ENCODE results near the gene IQSEC1. TPM values are rescaled to one million over a fixed set of nuclear protein-coding genes. Genes with fewer than 3 reads are reported as not detected.
A peak's percentile ranks its signal among the peaks of the same experiment; 100 is the strongest.

Gene IQSEC1
- total RNA-seq, 1 experiment from 2014 or later = 28.1 TPM

GRCh38 chr3:12898290-12898964 is 174.8 kb downstream of the IQSEC1 start:
- ATAC-seq = no peak
- RAD21 ChIA-PET (ENCODE audit: low non-redundant PET in 1 of 2, low total read pairs in 2 of 2, uncharacterized antibody in 2 of 2, unreplicated experiment in 2 of 2) = interaction anchor here in 1 of 2 experiments (0.6 kb wide), 1 partner anchor 94 kb away, joined by 3 read pairs; no protein-coding TSS in a partner anchor

More at GRCh38 chr3:12898290-12898964, 174.8 kb downstream of the IQSEC1 start:
- TF ChIP-seq EGR1 (IDR thresholded peaks at IDR 0.05; ENCODE audit: low read depth) (no peak), FOSL1 (IDR thresholded peaks at IDR 0.05; ENCODE audit: low read depth) (no peak), EZH2 (IDR thresholded peaks at IDR 0.05) (no peak), JUND (IDR thresholded peaks at IDR 0.05) (no peak), EZH2phosphoT487 (IDR thresholded peaks at IDR 0.05; ENCODE audit: borderline replicate concordance) (no peak), CTCF (IDR thresholded peaks at IDR 0.05 in 2 of 3, conservative IDR thresholded peaks at IDR 0.05 in 1 of 3; ENCODE audit: borderline replicate concordance in 1 of 3, insufficient read depth in 1 of 3, low read depth in 2 of 3, low read length in 2 of 3) (no peak), ZFX (IDR thresholded peaks at IDR 0.05) (no peak), MAX (IDR thresholded peaks at IDR 0.05) (no peak), ZBTB33 (IDR thresholded peaks at IDR 0.05; ENCODE audit: extremely low read depth, insufficient replicate concordance, low read length) (no peak), YY1 (IDR thresholded peaks at IDR 0.05; ENCODE audit: extremely low read depth, insufficient replicate concordance, low read depth, low read length) (no peak), SIN3A (IDR thresholded peaks at IDR 0.05; ENCODE audit: low read depth) (no peak)
- H3K9ac ChIP-seq (ENCODE audit: low read length) = no peak overlapping the region
- DNase-seq (ENCODE audit: low read depth, low spot score) = no peak
- H3K27me3 ChIP-seq (ENCODE audit: insufficient read depth, low read length) = no peaks in the 10 kb centered on the region
- BruUV-seq (replicated peaks) = TSS peak; percentile 14
- no peaks in the 10 kb centered on the region for H4K20me1 ChIP-seq (ENCODE audit: insufficient read depth)
- H3K9me3 ChIP-seq (ENCODE audit: control insufficient read depth in 1 of 2, insufficient read depth in 1 of 2, low read depth in 1 of 2, low read length in 2 of 2) = no peaks in the 10 kb centered on the region
- no peaks in the 10 kb centered on the region for H3K4me1 ChIP-seq (ENCODE audit: control insufficient read depth in 1 of 2, insufficient read depth in 2 of 2, low read length in 2 of 2)
- peaks cover 0 to 2% of the 10 kb centered on the region in 2 experiments; a peak in 1 of 4 replicates for H3K36me3 ChIP-seq (ENCODE audit: control insufficient read depth in 1 of 2, insufficient read depth in 2 of 2, low read length in 2 of 2)
- H3K27ac ChIP-seq (ENCODE audit: low read depth, low read length) = no peak overlapping the region
- CTCF ChIA-PET = no interaction called here
- POLR2A ChIA-PET = no interaction called here
- H3K9me2 ChIP-seq (ENCODE audit: insufficient read depth) = no peaks in the 10 kb centered on the region
- intact Hi-C loops (cut with micrococcal nuclease) = no loop called here
- no peaks in the 10 kb centered on the region for H3K79me2 ChIP-seq (ENCODE audit: insufficient read depth, low read length)
- no peak overlapping the region for H2AFZ ChIP-seq (ENCODE audit: low read depth, low read length, poor library complexity, severe bottlenecking)
- H3K4me3 ChIP-seq (replicated peaks in 1 of 2; ENCODE audit: low read depth in 1 of 2, low read length in 2 of 2) = no peak overlapping the region
- no peak overlapping the region for H3K4me2 ChIP-seq (ENCODE audit: low read length)
